AG09319 (cell line): Measurements from ENCODE around the gene BOLA2.
"Not testable (repeated sequence)": the region's sequence is repeated elsewhere in the genome, so short reads cannot be mapped to it uniquely, and the experiment has no call there.

Experiments used
- DNase-seq: peaks from one replicate; pipeline ENCODE4 v3.0.0-alpha.2; 2010; ENCODE audit warnings: low read depth; ENCODE audit errors: extremely low read depth

BOLA2 gene

GRCh38 chr16:29454269-29454668, at the start of gene BOLA2, which contains the start of gene SLX1B:
BOLA2 (minus strand) TSS chr16:29454351; CDS start chr16:29454253, 98 bp downstream.
SLX1B (plus strand) TSS chr16:29454533.
- DNase-seq, result not testable (repeated sequence)

- DNase-seq, result not testable (repeated sequence)
Observed at GRCh38 chr16:29482276-29482675, 28.1 kb upstream of the BOLA2 start.

GRCh38 chr16:29472065-29472464, 17.9 kb upstream of the BOLA2 start:
- DNase-seq, result not testable (repeated sequence)

- not testable (repeated sequence) for DNase-seq
Observed at GRCh38 chr16:29469660-29470059, 15.5 kb upstream of the BOLA2 start.

GRCh38 chr16:29467654-29468366, 13.7 kb upstream of the BOLA2 start:
- not testable (repeated sequence) for DNase-seq

GRCh38 chr16:29466904-29467303, 12.8 kb upstream of the BOLA2 start:
- DNase-seq, result not testable (repeated sequence)

GRCh38 chr16:29465985-29466824, 12.1 kb upstream of the BOLA2 start:
- not testable (repeated sequence) for DNase-seq

- not testable (repeated sequence) for DNase-seq
Observed at GRCh38 chr16:29460647-29461030, 6.5 kb upstream of the BOLA2 start.

- not testable (repeated sequence) for DNase-seq
Observed at GRCh38 chr16:29459706-29460646, 5.8 kb upstream of the BOLA2 start, which contains the start of gene SULT1A4. SULT1A4 (plus strand) TSS chr16:29459913; CDS start chr16:29461386, 1,473 bp downstream.

- DNase-seq, result not testable (repeated sequence)
Observed at GRCh38 chr16:29457660-29458059, 3.5 kb upstream of the BOLA2 start.

GRCh38 chr16:29454828-29455227, 677 bp upstream of the BOLA2 start:
- not testable (repeated sequence) for DNase-seq

GRCh38 chr16:29453754-29454153, 397 bp downstream of the BOLA2 start:
- not testable (repeated sequence) for DNase-seq

GRCh38 chr16:29425390-29425789, 28.8 kb downstream of the BOLA2 start:
- DNase-seq, result not testable (repeated sequence)

- DNase-seq, result not testable (repeated sequence)
Observed at GRCh38 chr16:29423587-29423986, 30.6 kb downstream of the BOLA2 start.

GRCh38 chr16:29405249-29405648, 48.9 kb downstream of the BOLA2 start:
- not testable (repeated sequence) for DNase-seq
